22Rv1 (cell line): ENCODE measurements around the gene CX3CL1.

Experiments
- CTCF ChIP-seq: fragments of 450-650 bp; IDR thresholded peaks from 2 replicates; pipeline ENCODE4 v1.5.1; 2017; ENCODE audit warnings: mild to moderate bottlenecking
- ZFX ChIP-seq: fragments of 450-650 bp; IDR thresholded peaks from 2 replicates; pipeline ENCODE4 v1.6.1; 2017; ENCODE audit warnings: antibody characterized with exemption, borderline replicate concordance

GRCh38 chr16:57403965-57404817 is 31.9 kb downstream of the CX3CL1 start, which contains the start of gene CCL17:
- TF ChIP-seq CTCF (no peak), ZFX (no peak)
